GM12865 (cell line): ENCODE data around the gene VSTM4.

Experiments
- DNase-seq: peaks from one replicate; pipeline ENCODE4 v3.0.0; 2010; ENCODE audit warnings: low read depth
- H3K4me3 ChIP-seq: 2 replicates; pipeline ENCODE4 v1.5.1; 2011; ENCODE audit warnings: mild to moderate bottlenecking, low read depth, low read length, control low read depth
- TF ChIP-seq, protein P1 (sequence below): IDR thresholded peaks from 2 replicates; pipeline ENCODE4 v1.5.1; 2011; ENCODE audit warnings: low read length, control low read depth, low read depth, inconsistent platforms; ENCODE audit not compliant: insufficient read depth; ENCODE audit errors: missing control alignments

VSTM4 gene

DNA sequence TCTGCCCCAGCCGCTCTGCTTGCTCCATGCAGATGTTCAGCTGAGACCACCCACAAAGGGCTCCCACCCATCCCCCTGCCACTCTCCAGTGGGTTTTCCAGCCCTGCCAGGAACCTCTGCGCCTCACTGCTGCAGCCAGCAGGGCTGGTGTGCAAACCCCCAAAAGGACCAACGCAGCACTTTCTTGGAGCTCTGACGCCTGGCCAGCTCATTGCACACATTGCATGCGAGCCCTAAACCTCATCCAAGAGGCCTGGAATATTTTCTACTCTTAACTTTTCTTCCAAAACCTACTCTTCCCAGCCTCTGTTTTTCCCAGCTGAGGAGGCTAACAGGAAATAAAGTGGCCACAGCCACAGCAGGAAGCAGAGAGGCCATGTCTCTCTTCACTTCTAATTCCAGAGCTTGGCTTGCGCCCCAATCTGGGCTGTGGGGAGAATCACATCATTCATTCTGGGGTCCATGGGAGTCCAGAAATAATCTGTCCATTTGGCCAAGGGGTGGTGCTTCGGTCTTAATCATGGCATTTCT is 23.1 kb upstream of the VSTM4 start:
- H3K4me3 ChIP-seq: no peak overlapping the region
- no peak for DNase-seq
- TF ChIP-seq, protein P1, sequence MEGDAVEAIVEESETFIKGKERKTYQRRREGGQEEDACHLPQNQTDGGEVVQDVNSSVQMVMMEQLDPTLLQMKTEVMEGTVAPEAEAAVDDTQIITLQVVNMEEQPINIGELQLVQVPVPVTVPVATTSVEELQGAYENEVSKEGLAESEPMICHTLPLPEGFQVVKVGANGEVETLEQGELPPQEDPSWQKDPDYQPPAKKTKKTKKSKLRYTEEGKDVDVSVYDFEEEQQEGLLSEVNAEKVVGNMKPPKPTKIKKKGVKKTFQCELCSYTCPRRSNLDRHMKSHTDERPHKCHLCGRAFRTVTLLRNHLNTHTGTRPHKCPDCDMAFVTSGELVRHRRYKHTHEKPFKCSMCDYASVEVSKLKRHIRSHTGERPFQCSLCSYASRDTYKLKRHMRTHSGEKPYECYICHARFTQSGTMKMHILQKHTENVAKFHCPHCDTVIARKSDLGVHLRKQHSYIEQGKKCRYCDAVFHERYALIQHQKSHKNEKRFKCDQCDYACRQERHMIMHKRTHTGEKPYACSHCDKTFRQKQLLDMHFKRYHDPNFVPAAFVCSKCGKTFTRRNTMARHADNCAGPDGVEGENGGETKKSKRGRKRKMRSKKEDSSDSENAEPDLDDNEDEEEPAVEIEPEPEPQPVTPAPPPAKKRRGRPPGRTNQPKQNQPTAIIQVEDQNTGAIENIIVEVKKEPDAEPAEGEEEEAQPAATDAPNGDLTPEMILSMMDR: no peak

DNA sequence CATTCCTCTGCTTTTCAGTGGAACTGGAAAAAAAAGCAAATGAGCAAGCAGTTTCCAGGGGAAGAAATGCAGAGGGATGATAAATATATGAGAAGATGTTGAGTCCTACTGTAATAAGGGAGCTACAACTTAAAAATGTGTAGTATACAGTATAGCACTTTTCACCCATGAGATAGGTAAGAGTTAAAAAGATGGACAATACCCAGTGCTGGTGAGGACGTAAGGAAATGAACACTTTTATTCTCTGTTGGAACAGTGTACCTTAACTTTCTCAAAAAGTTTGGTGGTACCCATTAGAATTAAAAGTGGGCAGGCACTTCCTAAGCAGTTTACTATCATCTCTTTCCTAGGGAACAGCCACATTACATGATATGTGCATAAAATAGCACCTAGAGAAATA is 21.2 kb upstream of the VSTM4 start:
- no peak for DNase-seq
- TF ChIP-seq, protein P1: no peak
- H3K4me3 ChIP-seq: no peak overlapping the region

DNA sequence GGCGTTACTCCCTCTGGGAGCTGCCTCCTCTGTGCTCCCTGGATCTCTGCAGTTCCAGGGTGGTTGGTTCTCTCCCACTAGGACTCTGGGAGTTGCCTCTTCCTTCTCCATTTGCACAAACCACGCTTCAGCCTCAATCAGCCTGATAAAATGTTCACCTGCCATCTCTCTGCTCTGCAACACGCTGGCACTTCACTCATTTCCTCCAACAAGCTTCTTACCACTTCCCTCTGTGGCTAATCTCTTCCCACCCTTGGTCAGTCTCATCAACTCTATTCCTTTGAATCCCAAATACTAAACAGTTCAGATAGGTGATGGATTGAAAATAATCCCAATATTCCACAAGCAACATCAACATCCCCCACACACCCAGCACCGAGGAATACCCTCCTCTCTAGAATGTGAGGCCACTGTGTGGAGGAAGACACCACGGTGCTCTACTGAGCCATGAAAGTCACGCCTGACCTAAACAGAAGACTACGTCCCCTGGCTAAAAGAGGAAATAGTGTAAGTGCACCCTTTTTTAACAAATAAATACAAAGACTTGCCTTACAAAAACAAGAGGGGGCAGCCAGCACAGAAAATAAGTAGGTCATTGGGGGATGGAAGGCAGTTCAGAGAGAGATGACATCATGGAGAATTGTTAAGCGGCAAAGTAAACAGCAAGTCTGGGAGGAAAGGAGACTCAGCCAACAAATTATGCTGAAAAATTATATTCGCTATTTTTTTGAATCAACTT is 20.4 kb upstream of the VSTM4 start:
- TF ChIP-seq, protein P1: no peak
- peak; percentile 47 for DNase-seq

DNA sequence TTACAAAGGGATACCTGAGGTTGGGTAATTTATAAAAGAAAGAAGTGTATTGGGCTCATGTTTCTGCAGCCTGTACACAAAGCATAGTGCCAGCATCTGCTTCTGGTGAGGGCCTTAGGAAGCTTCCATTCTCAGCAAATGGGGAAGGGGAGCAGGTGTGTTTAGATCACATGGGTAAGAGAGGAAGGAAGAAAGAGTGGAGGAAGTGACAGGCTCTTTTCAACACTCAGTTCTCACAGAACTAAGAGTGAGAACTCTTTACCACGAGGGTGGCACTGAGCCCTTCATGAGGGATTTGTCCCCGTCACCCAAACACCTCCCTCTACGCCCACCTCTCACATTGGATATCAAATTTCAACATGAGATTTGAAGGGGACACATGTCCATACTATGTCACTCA is 19.0 kb upstream of the VSTM4 start:
- no peak overlapping the region for H3K4me3 ChIP-seq
- TF ChIP-seq, protein P1: no peak
- no peak for DNase-seq

More for the DNA sequence above, 20.4 kb upstream of the VSTM4 start:
- H3K4me3 ChIP-seq: no peak overlapping the region

DNA sequence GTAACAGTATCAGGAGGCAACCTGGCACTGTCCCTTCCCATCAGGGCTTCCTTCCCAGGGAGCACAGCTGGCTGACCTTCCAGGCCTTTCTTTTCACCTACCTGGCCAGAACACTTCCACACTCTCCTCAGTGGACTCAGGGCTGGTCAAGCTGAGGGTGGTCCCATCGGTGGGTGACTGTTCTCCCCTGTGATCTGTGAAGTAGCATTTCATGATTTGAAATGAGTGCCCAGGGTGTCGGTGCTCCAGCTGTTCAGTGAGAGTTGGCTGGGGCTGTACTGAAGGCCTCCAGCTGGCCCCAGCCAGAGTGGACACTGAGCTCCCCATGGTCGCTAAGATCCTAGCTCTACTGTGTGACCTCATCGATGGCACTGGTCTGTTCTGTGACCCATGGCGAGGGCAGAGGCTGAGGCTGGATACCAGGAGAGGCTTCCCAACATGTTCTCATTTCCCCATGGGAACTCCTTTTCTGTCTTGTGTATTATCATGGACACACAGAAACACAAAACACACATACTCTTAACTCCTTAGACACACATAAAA is 18.5 kb upstream of the VSTM4 start, which contains the start of gene FAM170B:
TSS of gene FAM170B (minus strand) at position 316 of the 543 bp plus-strand sequence. CDS start at position 213, 103 bp downstream.
- no peak for DNase-seq
- H3K4me3 ChIP-seq: no peak within 1 kb of the TSS
- TF ChIP-seq, protein P1: no peak

DNA sequence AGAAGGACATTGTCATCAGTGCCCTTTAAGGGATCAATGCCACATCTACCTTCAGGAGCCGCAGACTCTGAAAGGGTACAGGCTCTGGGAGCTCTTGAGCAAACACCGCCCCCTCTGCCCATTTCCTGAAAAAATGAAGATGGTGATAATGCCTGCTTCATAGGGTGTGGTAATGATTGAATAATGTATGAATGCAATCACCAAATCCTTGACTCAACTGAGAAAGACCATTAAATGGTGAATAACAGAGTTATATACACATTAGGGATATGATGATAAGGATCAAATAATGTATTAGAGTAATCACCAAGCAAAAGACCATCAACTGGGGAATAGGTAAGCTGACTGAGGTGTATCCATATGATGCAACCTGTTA is 17.0 kb upstream of the VSTM4 start:
- TF ChIP-seq, protein P1: no peak
- DNase-seq: no peak
- no peak overlapping the region for H3K4me3 ChIP-seq
